Measurements from ENCODE around the gene SETBP1.
"Not testable (repeated sequence)": the region's sequence is repeated elsewhere in the genome, so short reads cannot be mapped to it uniquely, and the experiment has no call there.

Gene SETBP1

GRCh38 chr18:44704135-44704789, 23.6 kb downstream of the SETBP1 start:
- DNase-seq (ENCODE audit: low read depth in 2 of 2), result no peak

- no peak for DNase-seq (ENCODE audit: low read depth in 2 of 2)
These were observed 24.5 kb downstream of the SETBP1 start for GRCh38 chr18:44705075-44705675.

GRCh38 chr18:44708451-44709083, 27.9 kb downstream of the SETBP1 start:
- DNase-seq (ENCODE audit: low read depth in 2 of 2), result no peak

GRCh38 chr18:44709307-44710126, 28.8 kb downstream of the SETBP1 start:
- DNase-seq (ENCODE audit: low read depth in 2 of 2), result no peak

- DNase-seq (ENCODE audit: low read depth in 2 of 2), result no peak
These were observed 30.2 kb downstream of the SETBP1 start for GRCh38 chr18:44710931-44711330.

- DNase-seq (ENCODE audit: low read depth in 2 of 2), result no peak
These were observed 31.3 kb downstream of the SETBP1 start for GRCh38 chr18:44712025-44712424.

GRCh38 chr18:44713435-44713834, 32.7 kb downstream of the SETBP1 start:
- DNase-seq (ENCODE audit: low read depth in 2 of 2), result no peak

- DNase-seq (ENCODE audit: low read depth in 2 of 2), result no peak
These were observed 33.7 kb downstream of the SETBP1 start for GRCh38 chr18:44714376-44714775.

- no peak for DNase-seq (ENCODE audit: low read depth in 2 of 2)
These were observed 34.6 kb downstream of the SETBP1 start for GRCh38 chr18:44715245-44715644.

GRCh38 chr18:44715842-44716241, 35.2 kb downstream of the SETBP1 start:
- DNase-seq (ENCODE audit: low read depth in 2 of 2), result no peak

GRCh38 chr18:44716697-44717163, 36.0 kb downstream of the SETBP1 start:
- peak in 1 of 2 donors; percentile 30 for DNase-seq (ENCODE audit: low read depth in 2 of 2)

GRCh38 chr18:44719519-44720060, 38.9 kb downstream of the SETBP1 start:
- no peak for DNase-seq (ENCODE audit: low read depth in 2 of 2)

- DNase-seq (ENCODE audit: low read depth in 2 of 2), result not testable (repeated sequence)
These were observed 41.1 kb downstream of the SETBP1 start for GRCh38 chr18:44721748-44722147.

- DNase-seq (ENCODE audit: low read depth in 2 of 2), result peak in 1 of 2 donors; percentile 8
These were observed 42.7 kb downstream of the SETBP1 start for GRCh38 chr18:44723411-44723810.

- peak in 1 of 2 donors; percentile 8 for DNase-seq (ENCODE audit: low read depth in 2 of 2)
These were observed 43.6 kb downstream of the SETBP1 start for GRCh38 chr18:44724105-44724778.

- peak; percentile 40 to 53 for DNase-seq (ENCODE audit: low read depth in 2 of 2)
These were observed 44.8 kb downstream of the SETBP1 start for GRCh38 chr18:44725300-44726058.

- no peak for DNase-seq (ENCODE audit: low read depth in 2 of 2)
These were observed 45.4 kb downstream of the SETBP1 start for GRCh38 chr18:44726059-44726421.

- DNase-seq (ENCODE audit: low read depth in 2 of 2), result no peak
These were observed 46.6 kb downstream of the SETBP1 start for GRCh38 chr18:44727291-44727690.

- DNase-seq (ENCODE audit: low read depth in 2 of 2), result peak in 1 of 2 donors; percentile 11
These were observed 49.0 kb downstream of the SETBP1 start for GRCh38 chr18:44729631-44730101.

GRCh38 chr18:44730803-44731529, 50.3 kb downstream of the SETBP1 start:
- DNase-seq (ENCODE audit: low read depth in 2 of 2), result no peak

Measured in stimulated activated CD4-positive, alpha-beta T cell treated with anti-CD3 and anti-CD28 coated beads, Interleukin-4, amount 100 ng/mL, for 48 hours (primary cell).